Measurements from ENCODE around the gene NMT1.

NMT1 gene

GRCh38 chr17:45104907-45105624 is 43.9 kb downstream of the NMT1 start:
- no peaks in the 10 kb centered on the region for H3K9me3 ChIP-seq (ENCODE audit: control insufficient read depth, insufficient read depth, low read length)
- H3K4me3 ChIP-seq (ENCODE audit: low read length), result no peak overlapping the region
- no peaks in the 10 kb centered on the region for H3K79me2 ChIP-seq (ENCODE audit: control insufficient read depth, low read length)
- no peak for TF ChIP-seq EZH2phosphoT487 (IDR thresholded peaks at IDR 0.05; ENCODE audit: borderline replicate concordance, low read length)
- TF ChIP-seq, protein P1, sequence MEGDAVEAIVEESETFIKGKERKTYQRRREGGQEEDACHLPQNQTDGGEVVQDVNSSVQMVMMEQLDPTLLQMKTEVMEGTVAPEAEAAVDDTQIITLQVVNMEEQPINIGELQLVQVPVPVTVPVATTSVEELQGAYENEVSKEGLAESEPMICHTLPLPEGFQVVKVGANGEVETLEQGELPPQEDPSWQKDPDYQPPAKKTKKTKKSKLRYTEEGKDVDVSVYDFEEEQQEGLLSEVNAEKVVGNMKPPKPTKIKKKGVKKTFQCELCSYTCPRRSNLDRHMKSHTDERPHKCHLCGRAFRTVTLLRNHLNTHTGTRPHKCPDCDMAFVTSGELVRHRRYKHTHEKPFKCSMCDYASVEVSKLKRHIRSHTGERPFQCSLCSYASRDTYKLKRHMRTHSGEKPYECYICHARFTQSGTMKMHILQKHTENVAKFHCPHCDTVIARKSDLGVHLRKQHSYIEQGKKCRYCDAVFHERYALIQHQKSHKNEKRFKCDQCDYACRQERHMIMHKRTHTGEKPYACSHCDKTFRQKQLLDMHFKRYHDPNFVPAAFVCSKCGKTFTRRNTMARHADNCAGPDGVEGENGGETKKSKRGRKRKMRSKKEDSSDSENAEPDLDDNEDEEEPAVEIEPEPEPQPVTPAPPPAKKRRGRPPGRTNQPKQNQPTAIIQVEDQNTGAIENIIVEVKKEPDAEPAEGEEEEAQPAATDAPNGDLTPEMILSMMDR (IDR thresholded peaks at IDR 0.05; ENCODE audit: low read depth, low read length, poor library complexity, severe bottlenecking), result no peak
- no peaks in the 10 kb centered on the region for H3F3A ChIP-seq (ENCODE audit: control insufficient read depth, insufficient read depth)
- H3K36me3 ChIP-seq (ENCODE audit: control insufficient read depth, low read length), result peaks cover 65% of the 10 kb centered on the region
- H3K27ac ChIP-seq (ENCODE audit: low read depth, low read length), result no peak overlapping the region
- H3K4me2 ChIP-seq (ENCODE audit: low read length), result no peak overlapping the region
- H3K4me1 ChIP-seq (ENCODE audit: control insufficient read depth, low read length), result no peaks in the 10 kb centered on the region
- H3K9me2 ChIP-seq (replicated peaks; ENCODE audit: control insufficient read depth, low read length), result no peaks in the 10 kb centered on the region
- peaks cover 2% of the 10 kb centered on the region; the same call in 1 of the 2 replicates for H4K20me1 ChIP-seq (ENCODE audit: control insufficient read depth, insufficient read depth, low read depth, low read length)
- H3K27me3 ChIP-seq (ENCODE audit: control insufficient read depth, low read length), result no peaks in the 10 kb centered on the region

GRCh38 chr17:45106096-45106495 is 45.0 kb downstream of the NMT1 start:
- no peak overlapping the region for H3K27ac ChIP-seq (ENCODE audit: low read depth, low read length)
- H3F3A ChIP-seq (ENCODE audit: control insufficient read depth, insufficient read depth), result no peaks in the 10 kb centered on the region
- H3K4me1 ChIP-seq (ENCODE audit: control insufficient read depth, low read length), result peaks cover 1% of the 10 kb centered on the region
- no peak for TF ChIP-seq EZH2phosphoT487 (IDR thresholded peaks at IDR 0.05; ENCODE audit: borderline replicate concordance, low read length)
- TF ChIP-seq, protein P1 (IDR thresholded peaks at IDR 0.05; ENCODE audit: low read depth, low read length, poor library complexity, severe bottlenecking), result no peak
- H3K27me3 ChIP-seq (ENCODE audit: control insufficient read depth, low read length), result no peaks in the 10 kb centered on the region
- H3K9me3 ChIP-seq (ENCODE audit: control insufficient read depth, insufficient read depth, low read length), result no peaks in the 10 kb centered on the region
- H4K20me1 ChIP-seq (ENCODE audit: control insufficient read depth, insufficient read depth, low read depth, low read length), result peaks cover 2% of the 10 kb centered on the region; the same call in 1 of the 2 replicates
- no peak overlapping the region for H3K4me3 ChIP-seq (ENCODE audit: low read length)
- no peak overlapping the region for H3K4me2 ChIP-seq (ENCODE audit: low read length)
- H3K79me2 ChIP-seq (ENCODE audit: control insufficient read depth, low read length), result no peaks in the 10 kb centered on the region
- no peaks in the 10 kb centered on the region for H3K9me2 ChIP-seq (replicated peaks; ENCODE audit: control insufficient read depth, low read length)
- peaks cover 64% of the 10 kb centered on the region for H3K36me3 ChIP-seq (ENCODE audit: control insufficient read depth, low read length)

GRCh38 chr17:45106582-45106981 is 45.5 kb downstream of the NMT1 start:
- Histone ChIP-seq H3K27me3 (ENCODE audit: control insufficient read depth, low read length) (no peaks in the 10 kb centered on the region), H3K4me1 (ENCODE audit: control insufficient read depth, low read length) (peaks cover 6% of the 10 kb centered on the region), H3K9me3 (ENCODE audit: control insufficient read depth, insufficient read depth, low read length) (no peaks in the 10 kb centered on the region), H3F3A (ENCODE audit: control insufficient read depth, insufficient read depth) (no peaks in the 10 kb centered on the region), H4K20me1 (ENCODE audit: control insufficient read depth, insufficient read depth, low read depth, low read length) (peaks cover 2% of the 10 kb centered on the region; the same call in 1 of the 2 replicates), H3K79me2 (ENCODE audit: control insufficient read depth, low read length) (no peaks in the 10 kb centered on the region), H3K36me3 (ENCODE audit: control insufficient read depth, low read length) (peaks cover 63% of the 10 kb centered on the region), H3K9me2 (replicated peaks; ENCODE audit: control insufficient read depth, low read length) (no peaks in the 10 kb centered on the region), H3K4me3 (ENCODE audit: low read length) (no peak overlapping the region), H3K27ac (ENCODE audit: low read depth, low read length) (no peak overlapping the region), H3K4me2 (ENCODE audit: low read length) (no peak overlapping the region)
- TF ChIP-seq, protein P1 (IDR thresholded peaks at IDR 0.05; ENCODE audit: low read depth, low read length, poor library complexity, severe bottlenecking), result no peak
- TF ChIP-seq EZH2phosphoT487 (IDR thresholded peaks at IDR 0.05; ENCODE audit: borderline replicate concordance, low read length), result no peak

Data from DOHH2 (cell line).